GM19239 (cell line): ENCODE results near the gene KRTDAP.
A peak's percentile ranks its signal among the peaks of the same experiment; 100 is the strongest.
"Not testable (repeated sequence)": the region's sequence is repeated elsewhere in the genome, so short reads cannot be mapped to it uniquely, and the experiment has no call there.

Experiments used
- DNase-seq: peaks from one replicate; pipeline ENCODE4 v3.0.0; 2011; ENCODE audit warnings: low spot score; ENCODE audit not compliant: insufficient read length
- FAIRE-seq: peaks from 2 replicates; lab custom pipeline; 2011; peaks lifted over from hg19 to GRCh38; lab: Jason Lieb, UNC

Gene KRTDAP

GRCh38 chr19:35487656-35488182 lies 2.5 kb downstream of the KRTDAP start:
- FAIRE-seq: no peak
- DNase-seq: no peak

- DNase-seq (no peak), FAIRE-seq (no peak)
These were observed 4.0 kb downstream of the KRTDAP start for GRCh38 chr19:35486268-35486708.

GRCh38 chr19:35484252-35485036 lies 5.8 kb downstream of the KRTDAP start:
- peak; percentile 97 for FAIRE-seq
- DNase-seq: peak; percentile 71

GRCh38 chr19:35483089-35483488 lies 7.2 kb downstream of the KRTDAP start:
- no peak for DNase-seq
- FAIRE-seq: no peak

- DNase-seq: no peak
- FAIRE-seq: no peak
These were observed 11.2 kb downstream of the KRTDAP start for GRCh38 chr19:35478794-35479677.

- FAIRE-seq: peak; percentile 8
- DNase-seq: no peak
These were observed 14.1 kb downstream of the KRTDAP start for GRCh38 chr19:35476149-35476548.

GRCh38 chr19:35474594-35474993 lies 15.7 kb downstream of the KRTDAP start:
- not testable (repeated sequence) for DNase-seq, FAIRE-seq

- FAIRE-seq (no peak), DNase-seq (no peak)
These were observed 16.2 kb downstream of the KRTDAP start for GRCh38 chr19:35474104-35474503.

GRCh38 chr19:35471946-35472345 lies 18.3 kb downstream of the KRTDAP start:
- no peak for DNase-seq
- FAIRE-seq: no peak

- not testable (repeated sequence) for DNase-seq, FAIRE-seq
These were observed 19.2 kb downstream of the KRTDAP start for GRCh38 chr19:35471075-35471474.

GRCh38 chr19:35470128-35470527 lies 20.1 kb downstream of the KRTDAP start:
- no peak for DNase-seq
- FAIRE-seq: no peak

- peak; percentile 69 for DNase-seq
- peak; percentile 100 for FAIRE-seq
These were observed 21.6 kb downstream of the KRTDAP start for GRCh38 chr19:35468637-35469036.

GRCh38 chr19:35466259-35466658 lies 24.0 kb downstream of the KRTDAP start:
- FAIRE-seq: no peak
- DNase-seq: no peak

GRCh38 chr19:35462956-35463355 lies 27.3 kb downstream of the KRTDAP start:
- not testable (repeated sequence) for FAIRE-seq, DNase-seq

- FAIRE-seq: peak; percentile 99
- DNase-seq: peak; percentile 51
These were observed 27.7 kb downstream of the KRTDAP start for GRCh38 chr19:35462476-35462953.

GRCh38 chr19:35461788-35462187 lies 28.5 kb downstream of the KRTDAP start:
- not testable (repeated sequence) for DNase-seq, FAIRE-seq

GRCh38 chr19:35461060-35461459 lies 29.2 kb downstream of the KRTDAP start:
- DNase-seq (no peak), FAIRE-seq (no peak)

- no peak for DNase-seq
- peak; percentile 91 for FAIRE-seq
These were observed 29.7 kb downstream of the KRTDAP start for GRCh38 chr19:35460608-35461007.

- peak; percentile 76 for FAIRE-seq
These were observed 30.7 kb downstream of the KRTDAP start for GRCh38 chr19:35459414-35460082.

More at GRCh38 chr19:35459414-35460082, 30.7 kb downstream of the KRTDAP start:
- no peak for DNase-seq
